Erythroblast (primary cell): ENCODE results near the gene NDUFB4.

Experiments used
- GATA1 ChIP-seq: IDR thresholded peaks from 2 replicates; pipeline ENCODE4 v1.6.1; 2011; ENCODE audit warnings: low read depth, mild to moderate bottlenecking, control low read depth, low read length, moderate library complexity
- POLR2A ChIP-seq: IDR thresholded peaks from 2 replicates; pipeline ENCODE4 v1.6.1; 2011; ENCODE audit warnings: mild to moderate bottlenecking, low read length

GRCh38 chr3:120567370-120568201 is 28.6 kb upstream of the NDUFB4 start:
- no peak for TF ChIP-seq POLR2A
- no peak for TF ChIP-seq GATA1
